Islet precursor cell (in vitro differentiated cells): ENCODE results near the gene SLC7A4.
"Not testable (repeated sequence)": the region's sequence is repeated elsewhere in the genome, so short reads cannot be mapped to it uniquely, and the experiment has no call there.

ENCODE experiments used
- DNase-seq: peaks from one replicate; pipeline ENCODE4 v3.0.0-alpha.2; 2018

SLC7A4 gene

GRCh38 chr22:21032037-21032867 is at the start of gene SLC7A4:
Gene SLC7A4, minus strand, starts transcription at chr22:21032561. Its CDS starts 749 bp downstream, at chr22:21031812.
- peak; percentile 77 for DNase-seq

GRCh38 chr22:21080435-21081137 is 48.2 kb upstream of the SLC7A4 start:
- no peak for DNase-seq

- DNase-seq: no peak
Measured at GRCh38 chr22:21079493-21079892, 47.1 kb upstream of the SLC7A4 start.

- DNase-seq: no peak
Measured at GRCh38 chr22:21078916-21079315, 46.6 kb upstream of the SLC7A4 start.

GRCh38 chr22:21077884-21078508 is 45.6 kb upstream of the SLC7A4 start:
- no peak for DNase-seq

- DNase-seq: no peak
Measured at GRCh38 chr22:21076912-21077625, 44.7 kb upstream of the SLC7A4 start.

GRCh38 chr22:21075516-21076138 is 43.3 kb upstream of the SLC7A4 start:
- DNase-seq: no peak

GRCh38 chr22:21074102-21074715 is 41.8 kb upstream of the SLC7A4 start:
- peak; percentile 55 for DNase-seq

GRCh38 chr22:21073482-21073881 is 41.1 kb upstream of the SLC7A4 start:
- DNase-seq: no peak

- no peak for DNase-seq
Measured at GRCh38 chr22:21073023-21073422, 40.7 kb upstream of the SLC7A4 start.

- DNase-seq: not testable (repeated sequence)
Measured at GRCh38 chr22:21071796-21072195, 39.4 kb upstream of the SLC7A4 start.

- no peak for DNase-seq
Measured at GRCh38 chr22:21070690-21071615, 38.6 kb upstream of the SLC7A4 start.

- no peak for DNase-seq
Measured at GRCh38 chr22:21069375-21069774, 37.0 kb upstream of the SLC7A4 start.

GRCh38 chr22:21068681-21069276 is 36.4 kb upstream of the SLC7A4 start:
- peak; percentile 55 for DNase-seq

- no peak for DNase-seq
Measured at GRCh38 chr22:21067901-21068680, 35.7 kb upstream of the SLC7A4 start.

- no peak for DNase-seq
Measured at GRCh38 chr22:21067075-21067900, 34.9 kb upstream of the SLC7A4 start.

GRCh38 chr22:21064917-21065864 is 32.8 kb upstream of the SLC7A4 start:
- no peak for DNase-seq

- not testable (repeated sequence) for DNase-seq
Measured at GRCh38 chr22:21064425-21064824, 32.1 kb upstream of the SLC7A4 start.
